Anterior cingulate cortex (tissue), 58 donors: ENCODE measurements around the gene PRXL2C.
"Not testable (repeated sequence)": the region's sequence is repeated elsewhere in the genome, so short reads cannot be mapped to it uniquely, and the experiment has no call there.

Source experiments
- DNase-seq, 58 donors: peaks; one replicate each; lab custom pipeline; 2025; lab: John Stamatoyannopoulos, UW

The PRXL2C gene, protein sequence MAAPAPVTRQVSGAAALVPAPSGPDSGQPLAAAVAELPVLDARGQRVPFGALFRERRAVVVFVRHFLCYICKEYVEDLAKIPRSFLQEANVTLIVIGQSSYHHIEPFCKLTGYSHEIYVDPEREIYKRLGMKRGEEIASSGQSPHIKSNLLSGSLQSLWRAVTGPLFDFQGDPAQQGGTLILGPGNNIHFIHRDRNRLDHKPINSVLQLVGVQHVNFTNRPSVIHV

DNA sequence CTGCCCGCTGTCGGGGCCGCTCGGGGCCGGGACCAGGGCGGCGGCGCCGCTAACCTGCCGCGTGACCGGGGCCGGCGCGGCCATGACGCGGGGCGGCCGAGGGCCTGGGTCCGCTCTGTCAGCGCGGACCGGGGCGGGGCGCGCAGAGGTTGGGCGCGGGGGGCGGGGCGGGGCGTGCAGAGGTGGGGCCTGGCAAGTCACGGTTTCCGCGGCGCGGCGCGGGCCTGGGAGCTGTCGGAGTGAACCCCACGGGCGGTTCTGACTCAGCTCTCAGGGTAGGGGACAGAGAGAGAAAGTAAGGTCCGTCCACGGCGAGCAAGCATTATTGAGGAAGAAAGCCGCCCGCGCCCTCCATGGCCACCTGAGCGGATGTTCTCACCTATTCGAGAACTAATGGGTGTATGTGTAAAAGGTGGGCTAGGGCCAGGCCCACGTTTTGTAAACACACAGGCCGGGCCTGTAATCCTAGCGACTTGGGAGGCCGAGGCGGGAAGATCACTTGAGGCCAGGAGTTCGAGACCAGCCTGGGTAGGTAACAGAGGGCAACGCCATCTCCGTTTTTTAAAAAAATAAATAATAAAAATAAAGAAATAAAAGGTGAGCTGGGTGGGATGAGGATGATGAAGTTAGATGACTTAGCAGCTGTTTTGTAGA is at the start of gene PRXL2C:
TSS of gene PRXL2C (minus strand) at position 120 of the 654 bp plus-strand sequence. CDS start at position 84, 36 bp downstream.
- DNase-seq: peak in 56 of 58 donors; percentile 4 to 84 (median 61)

DNA sequence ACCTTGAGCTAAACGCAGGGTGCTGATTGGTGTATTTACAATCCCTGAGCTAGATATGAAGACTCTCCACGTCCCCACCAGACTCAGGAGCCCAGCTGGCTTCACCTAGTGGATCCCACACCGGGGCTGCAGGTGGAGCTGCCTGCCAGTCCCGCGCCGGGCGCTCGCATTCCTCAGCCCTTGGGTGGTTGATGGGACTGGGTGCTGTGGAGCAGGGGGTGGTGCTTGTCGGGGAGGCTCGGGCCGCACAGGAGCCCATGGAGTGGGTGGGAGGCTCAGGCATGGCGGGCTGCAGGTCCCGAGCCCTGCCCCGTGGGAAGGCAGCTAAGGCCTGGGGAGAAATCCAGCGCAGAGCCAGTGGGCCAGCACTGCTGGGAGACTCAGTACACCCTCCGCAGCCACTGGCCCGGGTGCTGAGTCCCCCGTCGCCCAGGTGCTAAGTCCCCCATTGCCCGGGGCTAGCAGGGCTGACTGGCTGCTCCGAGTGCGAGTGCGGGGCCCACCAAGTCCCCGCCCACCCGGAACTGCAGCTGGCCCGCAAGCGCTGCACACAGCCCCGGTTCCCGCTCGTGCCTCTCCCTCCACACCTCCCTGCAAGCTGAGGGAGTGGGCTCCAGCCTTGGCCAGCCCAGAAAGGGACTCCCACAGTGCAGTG is 45.7 kb upstream of the PRXL2C start:
- not testable (repeated sequence) for DNase-seq

DNA sequence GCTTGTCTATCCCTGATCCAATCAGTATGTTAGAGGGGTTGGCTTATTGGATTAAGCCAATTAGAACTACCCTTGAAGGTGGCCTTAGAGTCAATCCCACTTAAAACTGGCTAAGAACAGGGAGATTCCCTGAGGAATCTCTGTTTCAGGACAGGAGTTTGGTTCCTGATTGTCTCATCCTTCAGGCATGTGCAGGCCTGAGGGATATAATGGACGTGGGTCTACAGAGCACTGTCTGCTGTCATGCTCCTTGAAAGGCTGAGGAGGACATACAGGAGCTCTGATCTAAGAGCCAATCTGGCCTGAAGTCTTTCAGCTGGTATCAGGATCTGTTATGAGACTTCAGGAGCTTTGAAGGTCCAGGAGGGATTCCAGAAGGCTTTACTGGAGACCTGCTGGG is 36.2 kb upstream of the PRXL2C start:
- no peak for DNase-seq

DNA sequence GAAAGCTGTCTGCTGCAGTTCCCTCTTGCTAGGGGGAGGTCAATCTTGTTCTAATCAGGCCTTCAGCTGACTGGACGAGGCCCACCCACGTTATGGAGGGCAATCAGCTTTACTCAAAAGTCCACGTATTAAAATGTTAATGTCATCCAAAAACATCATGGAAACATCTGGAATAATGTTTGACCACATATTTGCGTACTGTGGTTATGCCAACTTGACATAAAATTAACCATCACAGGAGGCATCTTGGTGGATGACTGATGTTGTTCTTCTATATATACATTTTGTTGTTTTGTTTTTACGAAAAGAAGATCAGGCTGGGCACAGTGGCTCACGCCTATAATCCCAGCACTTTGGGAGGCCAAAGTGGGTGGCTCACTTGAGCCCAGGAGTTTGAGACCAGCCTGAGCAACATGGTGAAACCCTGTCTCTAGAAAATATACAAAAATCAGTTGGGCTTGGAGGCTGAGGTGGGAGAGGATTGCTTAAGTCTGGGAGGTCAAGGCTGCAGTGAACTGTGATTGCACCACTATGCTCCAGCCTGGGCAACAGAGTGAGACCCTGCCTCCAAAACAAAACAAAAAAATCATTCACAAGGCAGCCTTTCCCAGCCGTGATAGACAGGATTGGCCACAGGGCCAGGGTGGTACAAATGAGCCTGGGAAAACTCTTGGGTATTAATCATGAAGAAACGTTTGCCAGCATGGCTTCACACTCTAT is 33.8 kb upstream of the PRXL2C start:
- no peak for DNase-seq

DNA sequence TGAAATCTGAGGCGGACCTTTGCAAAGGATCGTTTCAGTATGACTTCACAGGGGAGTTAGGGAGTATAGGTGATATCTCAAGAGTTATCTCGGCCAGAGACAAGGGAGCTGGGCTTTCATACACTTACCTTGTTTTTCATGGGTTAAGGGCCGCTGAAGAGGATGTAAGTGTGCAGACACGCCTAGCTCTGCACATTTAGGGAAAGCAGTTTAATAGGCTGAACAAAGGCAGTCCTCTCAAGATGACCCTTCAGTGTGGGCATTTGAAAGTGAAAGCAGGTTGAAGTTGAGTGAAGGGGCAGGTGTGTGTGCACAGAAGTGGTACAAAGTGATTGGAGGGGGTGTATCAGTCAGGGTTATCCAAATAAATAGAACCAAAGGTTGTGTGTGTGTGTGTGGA is 33.1 kb upstream of the PRXL2C start:
- no peak for DNase-seq

DNA sequence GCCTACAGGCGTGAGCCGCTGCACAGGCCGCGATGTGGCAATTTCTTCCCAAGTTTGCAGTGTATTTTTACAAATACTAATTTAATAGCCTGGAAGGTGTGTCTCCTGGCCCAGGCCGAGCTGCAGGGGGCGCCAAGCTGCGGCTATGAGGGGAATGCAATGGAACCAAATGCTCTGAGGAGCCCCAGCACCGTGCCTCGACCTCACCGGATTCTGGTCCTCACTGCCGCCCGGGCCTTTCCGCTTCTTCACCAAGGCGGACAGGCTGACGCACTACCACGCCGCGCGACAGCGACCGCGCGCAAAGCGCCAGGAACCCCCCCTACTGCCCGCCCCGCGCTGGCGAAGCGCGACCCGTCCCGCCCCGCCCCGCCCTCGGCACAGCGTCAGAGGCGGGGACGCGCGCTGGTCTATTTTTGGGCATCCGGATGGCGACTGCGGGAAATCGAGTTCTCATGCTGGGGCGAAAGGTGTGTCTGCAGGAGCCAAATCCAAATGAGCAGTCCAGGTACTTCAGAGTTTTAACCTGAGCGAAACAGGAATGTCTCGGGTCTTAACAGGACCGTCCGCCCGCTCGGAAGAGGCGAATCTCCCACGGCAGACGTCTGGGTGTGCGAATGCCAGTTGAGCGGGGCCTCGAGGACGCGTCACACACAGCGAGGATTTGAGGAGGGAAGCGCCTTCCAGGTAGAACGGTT is 31.7 kb upstream of the PRXL2C start:
- DNase-seq: peak in 57 of 58 donors; percentile 14 to 97 (median 73)

DNA sequence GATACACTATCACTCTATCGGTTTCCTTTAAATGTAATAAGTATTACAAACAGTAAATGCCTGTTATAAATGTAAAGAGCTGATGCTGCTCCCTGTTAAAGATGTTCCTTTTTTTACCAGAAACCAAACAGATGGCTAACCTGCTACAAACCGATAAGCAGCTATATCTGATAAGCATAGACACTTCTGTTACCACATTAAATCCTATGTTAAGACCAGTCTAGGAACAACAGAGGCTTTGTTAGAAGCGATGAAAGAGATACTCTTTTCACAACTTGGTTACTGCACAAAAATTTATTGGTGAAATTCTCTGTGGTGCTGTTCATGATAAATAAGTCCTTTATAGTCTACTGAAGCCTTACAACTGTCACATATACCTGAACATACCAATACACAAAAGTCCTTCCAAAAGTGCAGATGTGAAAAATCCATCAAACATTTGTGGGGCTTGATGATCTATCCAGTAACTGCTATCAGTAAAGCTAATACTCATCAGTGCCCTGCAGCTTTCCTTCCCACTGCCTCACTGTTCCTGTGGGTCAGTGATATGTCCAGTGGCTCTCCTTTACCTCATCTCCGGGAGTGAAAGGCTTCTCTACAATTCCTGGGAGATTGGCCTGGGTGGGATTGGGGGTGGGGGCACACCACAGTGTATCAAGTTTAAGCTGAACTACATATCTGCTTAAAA is 25.8 kb upstream of the PRXL2C start:
- no peak for DNase-seq

DNA sequence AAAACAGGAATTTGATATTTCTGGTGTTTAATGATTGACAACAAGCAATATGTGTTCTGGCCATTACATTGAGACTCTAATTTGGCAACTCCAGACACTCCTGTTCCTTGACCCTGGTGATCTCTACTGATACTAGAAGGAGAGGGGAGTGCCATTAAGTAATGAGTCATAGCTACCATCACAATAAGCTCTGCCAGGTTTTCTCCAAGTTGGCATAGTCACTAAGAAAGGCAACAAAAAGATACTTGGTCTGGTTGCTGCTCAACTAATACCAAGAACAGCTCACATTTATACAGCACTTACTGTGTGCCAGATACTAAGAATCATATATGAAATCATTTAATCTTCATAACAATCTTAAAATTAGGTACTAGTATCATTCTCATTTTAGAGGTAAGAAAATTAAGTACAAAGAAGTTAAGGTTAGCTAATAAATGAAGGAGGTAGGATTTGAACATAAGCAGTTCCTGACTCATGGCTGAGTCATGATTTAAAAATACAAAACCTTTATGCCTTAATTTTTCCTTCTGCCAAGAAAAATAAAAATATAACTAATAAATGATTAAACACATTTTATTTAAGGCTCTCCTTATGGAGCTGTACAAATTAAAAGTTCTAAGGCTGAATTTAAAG is 19.9 kb upstream of the PRXL2C start:
- no peak for DNase-seq

DNA sequence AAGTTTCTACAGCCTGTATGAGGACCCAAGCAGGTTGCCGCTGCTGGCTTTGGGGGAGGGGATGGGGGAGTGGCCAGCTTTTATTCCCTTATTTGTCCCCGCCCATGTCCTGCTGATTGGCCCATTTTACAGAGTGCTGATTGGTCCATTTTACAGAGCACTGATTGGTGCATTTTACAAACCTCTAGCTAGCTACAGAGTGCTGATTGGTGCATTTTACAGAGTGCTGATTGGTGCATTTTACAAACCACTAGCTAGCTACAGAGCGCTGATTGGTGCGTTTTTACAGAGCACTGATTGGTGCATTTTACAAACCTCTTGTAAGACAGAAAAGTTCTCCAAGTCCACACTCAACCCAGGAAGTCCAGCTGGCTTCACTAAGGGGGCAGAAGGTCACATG is 18.7 kb upstream of the PRXL2C start:
- DNase-seq: not testable (repeated sequence)

DNA sequence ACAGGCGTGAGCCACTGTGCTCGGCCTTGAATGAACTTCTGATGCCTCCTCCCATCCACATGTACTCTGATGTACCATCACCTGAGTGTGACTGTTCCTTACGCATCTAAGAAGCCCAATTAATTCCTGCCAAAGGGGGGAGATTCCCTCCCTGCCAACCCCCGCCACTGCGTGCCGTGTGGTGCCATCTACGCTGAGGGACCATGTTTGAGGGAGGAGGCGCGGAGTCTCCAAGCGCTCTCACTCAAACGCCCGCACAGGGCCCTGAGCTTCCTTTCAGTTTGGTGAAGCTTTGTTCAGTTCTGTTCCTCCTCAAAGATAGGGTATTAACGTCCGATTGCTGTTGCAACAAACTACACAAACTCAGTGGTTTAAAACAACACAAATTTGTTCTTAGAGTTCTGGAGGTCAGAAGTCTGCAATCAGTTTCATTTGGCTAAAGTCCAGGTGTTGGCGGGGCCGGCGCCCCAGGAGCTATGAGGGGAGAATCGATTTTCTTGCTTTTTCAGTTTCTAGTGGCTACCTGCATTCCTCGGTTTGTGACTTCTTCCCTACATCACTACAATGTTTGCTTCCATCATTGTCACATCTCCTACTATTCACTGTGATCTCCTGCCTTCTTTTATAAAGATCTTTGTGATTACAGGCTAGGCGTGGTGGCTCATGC is 13.9 kb upstream of the PRXL2C start:
- DNase-seq: no peak

DNA sequence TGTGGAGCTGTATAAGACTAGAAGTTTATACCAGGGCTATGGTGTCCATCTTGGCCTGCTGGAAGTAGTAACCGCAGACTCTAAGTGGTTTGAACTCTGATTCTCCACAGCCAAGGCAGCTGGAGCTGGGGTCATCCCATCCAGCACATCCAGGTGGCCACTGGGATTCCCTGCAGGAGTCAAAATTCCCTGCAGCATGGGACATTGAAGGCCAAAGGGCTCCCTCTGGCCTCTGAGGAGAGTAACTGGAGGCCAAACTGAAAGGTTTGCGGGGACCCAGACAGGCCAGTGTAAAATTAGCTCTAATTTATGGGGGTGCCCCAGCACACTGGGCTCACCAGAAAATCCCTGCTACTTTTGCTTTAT is 12.2 kb upstream of the PRXL2C start:
- no peak for DNase-seq

DNA sequence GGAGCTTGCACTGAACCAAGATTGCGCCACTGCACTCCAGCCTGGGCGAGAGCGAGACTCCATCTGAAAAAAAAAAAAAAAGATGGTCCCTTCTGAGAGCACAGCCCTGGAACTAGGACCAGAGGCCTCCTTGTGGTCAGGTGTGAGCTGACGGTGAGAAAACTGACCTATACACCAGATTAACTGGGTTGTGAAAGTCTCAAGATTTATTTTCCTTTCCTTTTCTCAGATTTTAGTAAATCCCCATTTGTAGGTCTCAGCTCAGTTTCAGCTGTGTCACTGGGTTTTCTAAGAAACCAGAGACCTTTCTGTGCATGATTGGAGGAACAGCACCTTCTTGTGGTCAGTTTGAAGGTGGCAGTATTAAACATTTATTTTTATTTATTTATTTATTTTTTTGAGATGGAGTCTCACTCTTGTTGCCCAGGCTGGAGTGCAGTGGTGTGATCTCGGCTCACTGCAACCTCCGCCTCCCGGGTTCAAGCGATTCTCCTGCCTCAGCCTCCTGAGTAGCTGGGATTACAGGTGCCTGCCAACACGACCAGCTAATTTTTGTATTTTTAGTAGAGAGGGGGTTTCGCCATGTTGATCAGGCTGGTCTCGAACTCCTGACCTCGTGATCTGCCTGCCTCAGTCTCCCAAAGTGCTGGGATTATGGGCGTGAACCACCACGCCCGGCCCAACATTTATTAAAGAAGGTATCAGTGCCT is 11.7 kb upstream of the PRXL2C start:
- DNase-seq: peak in 10 of 58 donors; percentile 3 to 65 (median 6)

DNA sequence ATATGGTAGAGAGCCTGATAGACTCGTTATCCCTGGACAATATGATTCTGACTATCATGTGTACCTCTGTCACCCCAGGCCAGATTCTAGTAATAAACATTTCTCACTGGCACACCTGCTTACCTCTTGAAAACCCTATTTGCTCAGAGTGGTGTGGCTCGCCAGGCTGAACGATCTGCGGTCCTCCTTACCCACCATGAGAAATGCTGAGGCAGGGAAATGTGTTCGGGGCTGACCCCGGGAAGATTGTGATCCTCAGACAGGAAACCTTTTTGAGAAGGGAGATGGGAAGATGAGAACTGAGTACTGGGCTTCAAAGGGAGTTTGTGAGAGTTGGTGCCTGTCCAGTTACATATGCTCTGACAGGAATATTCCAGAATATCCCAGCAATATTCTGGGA is 10.7 kb upstream of the PRXL2C start:
- DNase-seq: no peak

DNA sequence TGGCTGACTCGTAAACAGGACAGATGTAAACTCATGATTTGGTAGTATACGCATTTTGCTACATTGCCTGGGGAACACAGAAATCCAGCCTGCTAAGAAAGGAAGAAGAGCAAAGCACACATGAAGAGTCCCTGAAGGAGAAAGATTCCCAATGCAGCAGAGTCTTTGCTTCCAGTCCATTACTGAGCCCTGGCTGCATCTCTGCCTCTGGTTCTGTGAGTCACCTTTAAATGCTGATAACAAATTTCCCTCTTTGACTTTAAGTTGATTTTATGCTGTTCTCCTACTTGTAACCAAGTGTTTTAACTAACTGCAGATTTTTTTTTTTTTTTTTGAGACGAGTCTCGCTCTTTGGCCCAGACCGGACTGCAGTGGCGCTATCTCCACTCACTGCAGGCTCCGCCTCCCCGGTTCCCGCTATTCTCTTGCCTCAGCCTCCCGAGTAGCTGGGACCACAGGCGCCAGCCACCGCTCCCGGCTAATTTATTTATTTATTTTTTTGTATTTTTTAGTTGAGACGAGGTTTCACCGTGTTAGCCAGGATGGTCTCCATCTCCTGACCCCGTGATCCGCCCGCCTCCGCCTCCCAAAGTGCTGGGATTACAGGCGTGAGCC is 8.5 kb upstream of the PRXL2C start:
- no peak for DNase-seq

DNA sequence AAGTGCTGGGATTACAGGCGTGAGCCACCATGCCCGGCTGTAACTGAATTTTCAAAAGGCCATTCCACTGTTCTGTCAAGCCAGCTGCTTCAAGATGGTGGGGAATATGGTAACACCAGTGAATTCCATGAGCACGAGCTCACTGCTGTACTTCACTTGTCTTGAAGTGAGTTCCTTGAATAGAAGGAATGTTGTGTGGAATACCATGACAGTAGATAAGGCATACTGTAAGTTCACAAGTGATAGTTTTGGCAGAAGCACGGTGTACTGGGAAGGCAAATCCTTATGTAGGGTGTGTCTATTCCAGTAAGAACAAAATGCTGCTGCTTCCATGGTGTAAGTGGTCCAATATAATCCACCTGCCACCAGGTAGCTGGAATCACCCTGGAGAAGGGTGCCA is 6.6 kb upstream of the PRXL2C start:
- no peak for DNase-seq

DNA sequence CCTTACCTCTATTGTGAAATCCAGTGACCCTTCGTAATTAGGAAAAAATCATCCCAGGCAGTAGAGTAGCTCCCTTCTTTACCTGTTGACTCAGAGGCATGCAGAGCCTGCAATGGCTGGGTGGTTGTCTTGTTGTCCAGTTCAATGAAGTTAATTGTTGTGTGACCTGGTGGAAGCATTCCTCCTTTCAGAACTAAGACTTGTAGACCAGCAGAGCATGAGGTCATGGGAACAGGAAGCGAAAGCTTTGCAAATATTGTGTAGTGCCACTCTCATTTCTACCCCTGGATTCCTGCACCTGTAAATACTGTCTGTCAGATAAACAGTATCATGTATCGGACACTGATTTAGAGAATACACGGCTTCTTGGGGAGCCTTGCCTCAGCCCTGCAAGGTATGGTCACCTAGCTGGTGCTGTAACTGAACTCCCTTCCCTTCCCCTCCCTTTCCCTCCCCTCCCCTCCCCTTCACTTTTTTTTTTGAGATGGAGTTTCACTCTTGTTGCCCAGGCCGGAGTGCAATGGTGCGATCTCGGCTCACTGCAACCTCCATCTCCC is 5.7 kb upstream of the PRXL2C start:
- no peak for DNase-seq

DNA sequence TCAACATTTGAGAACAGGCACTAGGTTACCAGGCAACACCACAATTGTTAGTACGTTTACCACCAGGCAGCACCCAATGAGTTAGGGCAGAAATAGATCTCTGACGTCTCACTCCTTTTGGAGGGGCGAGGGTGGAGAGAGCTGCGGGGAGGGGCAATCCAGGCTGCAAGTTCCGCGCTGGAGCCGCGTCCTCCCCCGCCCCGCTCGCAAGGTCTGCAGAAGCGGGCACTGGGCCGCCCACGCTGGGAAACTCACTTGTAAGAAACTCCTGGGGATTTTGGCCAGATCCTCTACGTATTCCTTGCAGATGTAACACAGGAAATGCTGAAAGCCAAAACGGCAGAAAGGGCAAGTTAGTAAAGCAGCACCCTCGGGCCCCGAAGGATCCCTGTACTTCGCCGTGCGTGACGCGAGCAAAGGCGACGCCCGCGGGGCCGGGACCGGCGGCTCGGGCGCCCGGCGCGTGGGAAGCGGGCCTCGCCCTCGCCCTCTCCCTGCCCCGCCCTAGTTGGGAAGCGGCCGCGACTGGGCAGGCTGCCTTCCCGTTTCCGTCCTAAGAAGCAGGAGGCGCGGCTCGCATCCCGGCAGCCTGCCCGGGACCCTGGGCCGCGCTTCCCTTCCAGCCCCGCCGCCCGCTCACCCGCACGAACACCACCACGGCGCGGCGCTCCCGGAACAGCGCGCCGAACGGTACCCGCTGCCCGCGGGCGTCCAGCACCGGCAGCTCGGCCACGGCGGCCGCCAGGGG is 493 bp downstream of the PRXL2C start:
- peak; percentile 16 to 87 (median 69) for DNase-seq
